ENCODE data around the gene SLC26A4.

SLC26A4 gene

DNA sequence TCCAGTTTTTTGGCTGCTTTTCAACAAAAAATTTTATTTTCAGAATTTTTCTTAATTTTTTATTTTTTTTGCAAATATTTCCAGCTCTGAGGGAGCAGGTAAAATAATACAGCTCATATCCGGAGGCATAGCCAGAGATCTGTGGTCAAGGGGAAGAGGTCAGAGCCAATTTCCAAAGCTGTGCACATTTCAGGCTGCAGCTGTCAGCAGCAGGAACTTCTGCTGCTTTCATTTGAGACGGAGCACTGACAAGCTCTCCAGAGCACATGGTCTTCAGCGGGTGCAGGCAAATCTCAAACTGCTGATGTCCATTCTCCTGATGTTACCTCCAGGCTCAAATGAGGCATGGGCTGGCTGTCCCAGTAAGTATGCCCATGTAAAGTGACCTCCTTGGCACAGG lies 31.1 kb downstream of the SLC26A4 start:
- H3K56ac ChIP-seq (ENCODE audit: low read length): no peak overlapping the region
- no peak overlapping the region for H3K4ac ChIP-seq (ENCODE audit: low read depth, low read length)
- H2BK5ac ChIP-seq (ENCODE audit: low read length): no peak overlapping the region
- H3K27me3 ChIP-seq (ENCODE audit: insufficient read depth, low read length, poor library complexity): no peaks in the 10 kb centered on the region
- H3K4me3 ChIP-seq (ENCODE audit: low read length): no peak overlapping the region
- no peak overlapping the region for H4K8ac ChIP-seq (ENCODE audit: low read depth, low read length)
- H3K79me1 ChIP-seq (ENCODE audit: low read length): no peaks in the 10 kb centered on the region
- no peak overlapping the region for H3K4me2 ChIP-seq (ENCODE audit: low read length)
- no peak overlapping the region for H2AK5ac ChIP-seq (ENCODE audit: low read length)
- H3K36me3 ChIP-seq (ENCODE audit: control insufficient read depth, insufficient read depth, low read length): no peaks in the 10 kb centered on the region
- no peak for DNase-seq
- H3K4me1 ChIP-seq (ENCODE audit: control insufficient read depth, low read depth, low read length): no peaks in the 10 kb centered on the region
- no peak overlapping the region for H3K9ac ChIP-seq (ENCODE audit: low read length)
- no CpG with 5 or more reads among the region's 3 CpGs for WGBS (ENCODE audit: extremely low coverage, insufficient coverage, low lambda C conversion rate)
- H3K79me2 ChIP-seq (ENCODE audit: control insufficient read depth, insufficient read depth, low read length): no peaks in the 10 kb centered on the region
- H4K5ac ChIP-seq (ENCODE audit: low read length): no peak overlapping the region
- H3K27ac ChIP-seq (ENCODE audit: low read depth, low read length): no peak overlapping the region
- no peak overlapping the region for H2BK120ac ChIP-seq (ENCODE audit: low read depth, low read length)
- no peak overlapping the region for H3K18ac ChIP-seq (ENCODE audit: low read length)
- no peak overlapping the region for H2BK15ac ChIP-seq (replicated peaks; ENCODE audit: low read depth)
- H3K23ac ChIP-seq (ENCODE audit: low read length): no peak overlapping the region

GRCh38 chr7:107692501-107692900 lies 31.9 kb downstream of the SLC26A4 start:
- H3K79me2 ChIP-seq (ENCODE audit: control insufficient read depth, insufficient read depth, low read length): no peaks in the 10 kb centered on the region
- no peaks in the 10 kb centered on the region for H3K36me3 ChIP-seq (ENCODE audit: control insufficient read depth, insufficient read depth, low read length)
- H3K4me2 ChIP-seq (ENCODE audit: low read length): no peak overlapping the region
- WGBS (ENCODE audit: extremely low coverage, insufficient coverage, low lambda C conversion rate): no CpG with 5 or more reads among the region's 1 CpG
- no peak overlapping the region for H2BK120ac ChIP-seq (ENCODE audit: low read depth, low read length)
- no peak overlapping the region for H4K8ac ChIP-seq (ENCODE audit: low read depth, low read length)
- H2AK5ac ChIP-seq (ENCODE audit: low read length): no peak overlapping the region
- no peak overlapping the region for H3K18ac ChIP-seq (ENCODE audit: low read length)
- H3K4ac ChIP-seq (ENCODE audit: low read depth, low read length): no peak overlapping the region
- H3K27ac ChIP-seq (ENCODE audit: low read depth, low read length): no peak overlapping the region
- H3K79me1 ChIP-seq (ENCODE audit: low read length): no peaks in the 10 kb centered on the region
- H3K4me3 ChIP-seq (ENCODE audit: low read length): no peak overlapping the region
- no peaks in the 10 kb centered on the region for H3K27me3 ChIP-seq (ENCODE audit: insufficient read depth, low read length, poor library complexity)
- H2BK15ac ChIP-seq (replicated peaks; ENCODE audit: low read depth): no peak overlapping the region
- H3K9ac ChIP-seq (ENCODE audit: low read length): no peak overlapping the region
- no peak overlapping the region for H3K23ac ChIP-seq (ENCODE audit: low read length)
- H3K56ac ChIP-seq (ENCODE audit: low read length): no peak overlapping the region
- H3K4me1 ChIP-seq (ENCODE audit: control insufficient read depth, low read depth, low read length): no peaks in the 10 kb centered on the region
- H4K5ac ChIP-seq (ENCODE audit: low read length): no peak overlapping the region
- H2BK5ac ChIP-seq (ENCODE audit: low read length): no peak overlapping the region
- DNase-seq: no peak

DNA sequence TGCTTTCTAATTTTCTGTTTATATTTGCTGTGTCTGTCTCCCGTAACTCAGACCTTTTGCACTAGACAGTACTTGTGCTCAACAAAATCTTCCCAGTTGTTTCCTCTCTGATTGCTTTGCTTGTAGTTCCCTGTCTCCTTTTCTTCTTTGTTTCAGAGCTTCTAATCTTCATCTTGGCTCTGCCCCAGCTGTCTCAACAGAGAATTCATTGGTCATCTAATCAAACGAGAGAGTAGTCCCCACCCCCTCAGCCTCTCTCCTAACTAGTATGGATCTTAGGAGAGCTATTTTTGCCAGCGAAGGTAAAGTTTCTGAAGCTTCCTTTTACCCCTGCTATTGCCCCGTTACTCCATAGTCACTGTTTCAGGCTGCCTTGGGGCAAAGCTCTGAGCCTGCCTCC lies 32.8 kb downstream of the SLC26A4 start:
- Histone ChIP-seq H4K8ac (ENCODE audit: low read depth, low read length) (no peak overlapping the region), H2AK5ac (ENCODE audit: low read length) (no peak overlapping the region), H3K4ac (ENCODE audit: low read depth, low read length) (no peak overlapping the region), H2BK120ac (ENCODE audit: low read depth, low read length) (no peak overlapping the region), H3K79me2 (ENCODE audit: control insufficient read depth, insufficient read depth, low read length) (no peaks in the 10 kb centered on the region), H3K4me2 (ENCODE audit: low read length) (no peak overlapping the region), H2BK15ac (replicated peaks; ENCODE audit: low read depth) (no peak overlapping the region), H3K27me3 (ENCODE audit: insufficient read depth, low read length, poor library complexity) (no peaks in the 10 kb centered on the region), H3K27ac (ENCODE audit: low read depth, low read length) (no peak overlapping the region), H4K5ac (ENCODE audit: low read length) (no peak overlapping the region), H2BK5ac (ENCODE audit: low read length) (no peak overlapping the region), H3K18ac (ENCODE audit: low read length) (no peak overlapping the region), H3K56ac (ENCODE audit: low read length) (no peak overlapping the region), H3K4me1 (ENCODE audit: control insufficient read depth, low read depth, low read length) (no peaks in the 10 kb centered on the region), H3K79me1 (ENCODE audit: low read length) (no peaks in the 10 kb centered on the region), H3K23ac (ENCODE audit: low read length) (no peak overlapping the region), H3K36me3 (ENCODE audit: control insufficient read depth, insufficient read depth, low read length) (no peaks in the 10 kb centered on the region), H3K9ac (ENCODE audit: low read length) (no peak overlapping the region), H3K4me3 (ENCODE audit: low read length) (no peak overlapping the region)
- WGBS (ENCODE audit: extremely low coverage, insufficient coverage, low lambda C conversion rate): no CpG with 5 or more reads among the region's 4 CpGs
- DNase-seq: no peak

GRCh38 chr7:107694386-107694785 lies 33.8 kb downstream of the SLC26A4 start:
- no peak overlapping the region for H3K4ac ChIP-seq (ENCODE audit: low read depth, low read length)
- H2BK5ac ChIP-seq (ENCODE audit: low read length): no peak overlapping the region
- H2BK120ac ChIP-seq (ENCODE audit: low read depth, low read length): no peak overlapping the region
- no peaks in the 10 kb centered on the region for H3K4me1 ChIP-seq (ENCODE audit: control insufficient read depth, low read depth, low read length)
- no peak overlapping the region for H3K18ac ChIP-seq (ENCODE audit: low read length)
- H3K23ac ChIP-seq (ENCODE audit: low read length): no peak overlapping the region
- no peak overlapping the region for H3K9ac ChIP-seq (ENCODE audit: low read length)
- H3K27ac ChIP-seq (ENCODE audit: low read depth, low read length): no peak overlapping the region
- DNase-seq: no peak
- no peak overlapping the region for H4K8ac ChIP-seq (ENCODE audit: low read depth, low read length)
- H2BK15ac ChIP-seq (replicated peaks; ENCODE audit: low read depth): no peak overlapping the region
- no peak overlapping the region for H2AK5ac ChIP-seq (ENCODE audit: low read length)
- H3K79me1 ChIP-seq (ENCODE audit: low read length): no peaks in the 10 kb centered on the region
- no peak overlapping the region for H3K4me3 ChIP-seq (ENCODE audit: low read length)
- no peak overlapping the region for H3K56ac ChIP-seq (ENCODE audit: low read length)
- no peaks in the 10 kb centered on the region for H3K36me3 ChIP-seq (ENCODE audit: control insufficient read depth, insufficient read depth, low read length)
- H3K79me2 ChIP-seq (ENCODE audit: control insufficient read depth, insufficient read depth, low read length): no peaks in the 10 kb centered on the region
- WGBS (ENCODE audit: extremely low coverage, insufficient coverage, low lambda C conversion rate): no CpG with 5 or more reads among the region's 5 CpGs
- no peaks in the 10 kb centered on the region for H3K27me3 ChIP-seq (ENCODE audit: insufficient read depth, low read length, poor library complexity)
- H3K4me2 ChIP-seq (ENCODE audit: low read length): no peak overlapping the region
- H4K5ac ChIP-seq (ENCODE audit: low read length): no peak overlapping the region

DNA sequence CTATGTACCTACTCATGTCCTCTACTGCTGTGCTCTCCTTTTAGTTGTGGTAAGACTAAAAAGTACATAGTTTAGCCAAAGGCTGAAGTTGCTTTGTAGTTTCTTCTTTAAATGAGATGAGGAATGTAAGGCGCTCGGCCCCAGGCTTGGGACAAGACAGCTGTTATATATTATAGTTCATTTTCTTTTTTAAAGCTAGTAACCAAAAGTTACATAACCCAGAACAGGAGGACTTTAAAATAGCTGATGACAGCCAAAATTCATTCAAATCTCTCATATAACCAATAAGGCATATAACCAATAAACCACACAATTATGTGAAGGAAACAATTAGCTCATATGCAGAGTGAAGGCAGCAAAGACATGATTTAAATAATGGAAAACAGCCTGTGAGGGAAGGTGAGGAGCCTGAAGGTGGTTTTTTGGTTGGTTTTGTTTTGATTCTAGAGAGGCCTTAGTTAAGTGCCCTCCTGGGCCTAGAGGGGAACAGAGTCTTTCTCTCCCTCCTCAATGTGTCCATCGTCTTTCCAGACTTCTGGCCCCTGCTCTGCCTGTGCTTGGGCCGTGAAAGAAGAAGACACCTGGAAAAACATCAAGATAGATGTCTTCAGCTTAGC lies 35.8 kb downstream of the SLC26A4 start:
- H2BK120ac ChIP-seq (ENCODE audit: low read depth, low read length): no peak overlapping the region
- WGBS (ENCODE audit: extremely low coverage, insufficient coverage, low lambda C conversion rate): no CpG with 5 or more reads among the region's 4 CpGs
- H3K27ac ChIP-seq (ENCODE audit: low read depth, low read length): no peak overlapping the region
- no peak overlapping the region for H3K4ac ChIP-seq (ENCODE audit: low read depth, low read length)
- no peak overlapping the region for H3K4me3 ChIP-seq (ENCODE audit: low read length)
- no peak for DNase-seq
- H3K18ac ChIP-seq (ENCODE audit: low read length): no peak overlapping the region
- H4K8ac ChIP-seq (ENCODE audit: low read depth, low read length): no peak overlapping the region
- no peaks in the 10 kb centered on the region for H3K79me1 ChIP-seq (ENCODE audit: low read length)
- H3K56ac ChIP-seq (ENCODE audit: low read length): no peak overlapping the region
- no peak overlapping the region for H3K23ac ChIP-seq (ENCODE audit: low read length)
- no peak overlapping the region for H2AK5ac ChIP-seq (ENCODE audit: low read length)
- no peaks in the 10 kb centered on the region for H3K36me3 ChIP-seq (ENCODE audit: control insufficient read depth, insufficient read depth, low read length)
- H3K79me2 ChIP-seq (ENCODE audit: control insufficient read depth, insufficient read depth, low read length): no peaks in the 10 kb centered on the region
- no peak overlapping the region for H2BK15ac ChIP-seq (replicated peaks; ENCODE audit: low read depth)
- H2BK5ac ChIP-seq (ENCODE audit: low read length): no peak overlapping the region
- no peak overlapping the region for H3K4me2 ChIP-seq (ENCODE audit: low read length)
- H3K4me1 ChIP-seq (ENCODE audit: control insufficient read depth, low read depth, low read length): no peaks in the 10 kb centered on the region
- H3K9ac ChIP-seq (ENCODE audit: low read length): no peak overlapping the region
- no peak overlapping the region for H4K5ac ChIP-seq (ENCODE audit: low read length)
- no peaks in the 10 kb centered on the region for H3K27me3 ChIP-seq (ENCODE audit: insufficient read depth, low read length, poor library complexity)

DNA sequence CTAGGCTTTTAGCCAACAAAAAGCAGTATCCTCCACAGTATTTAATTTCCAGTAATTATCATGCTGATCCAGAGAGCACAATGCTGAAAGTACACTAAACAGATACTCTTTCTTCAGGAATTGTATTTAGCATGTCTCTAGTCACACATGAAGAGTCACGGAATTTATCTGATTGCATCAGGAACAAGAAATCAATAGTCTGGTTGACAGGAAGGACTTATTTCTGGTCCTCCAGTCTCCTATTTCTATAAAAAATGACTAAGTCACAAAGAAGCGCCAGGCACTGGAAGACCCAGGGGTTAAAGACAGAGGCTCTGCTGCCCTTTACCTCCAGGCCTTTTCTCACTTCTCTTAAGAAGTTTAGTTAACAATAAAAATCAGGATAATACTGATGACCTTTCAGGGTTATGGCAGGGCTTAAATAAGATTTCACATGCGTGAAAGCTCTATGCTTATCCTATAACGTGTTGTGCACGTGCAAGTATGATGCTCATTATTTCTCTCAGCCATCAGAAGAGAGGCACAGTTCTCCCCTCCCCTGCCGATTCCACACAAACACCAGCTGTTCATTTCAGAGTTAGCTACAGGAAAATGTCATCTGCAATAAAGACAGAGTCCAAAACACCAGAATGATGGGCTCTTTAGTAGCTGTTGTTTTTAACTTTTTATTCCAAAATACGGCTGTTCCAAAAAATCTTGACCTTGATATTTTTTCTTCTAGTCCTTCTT lies 36.9 kb downstream of the SLC26A4 start:
- no peak overlapping the region for H4K5ac ChIP-seq (ENCODE audit: low read length)
- H3K36me3 ChIP-seq (ENCODE audit: control insufficient read depth, insufficient read depth, low read length): no peaks in the 10 kb centered on the region
- H3K4ac ChIP-seq (ENCODE audit: low read depth, low read length): no peak overlapping the region
- H2BK5ac ChIP-seq (ENCODE audit: low read length): no peak overlapping the region
- H3K9ac ChIP-seq (ENCODE audit: low read length): no peak overlapping the region
- no peak overlapping the region for H3K18ac ChIP-seq (ENCODE audit: low read length)
- H3K4me3 ChIP-seq (ENCODE audit: low read length): no peak overlapping the region
- DNase-seq: no peak
- no CpG with 5 or more reads among the region's 7 CpGs for WGBS (ENCODE audit: extremely low coverage, insufficient coverage, low lambda C conversion rate)
- no peaks in the 10 kb centered on the region for H3K79me2 ChIP-seq (ENCODE audit: control insufficient read depth, insufficient read depth, low read length)
- H3K79me1 ChIP-seq (ENCODE audit: low read length): no peaks in the 10 kb centered on the region
- H3K27ac ChIP-seq (ENCODE audit: low read depth, low read length): no peak overlapping the region
- no peak overlapping the region for H2BK15ac ChIP-seq (replicated peaks; ENCODE audit: low read depth)
- H2AK5ac ChIP-seq (ENCODE audit: low read length): no peak overlapping the region
- H3K23ac ChIP-seq (ENCODE audit: low read length): no peak overlapping the region
- H3K56ac ChIP-seq (ENCODE audit: low read length): no peak overlapping the region
- H3K4me2 ChIP-seq (ENCODE audit: low read length): no peak overlapping the region
- no peak overlapping the region for H4K8ac ChIP-seq (ENCODE audit: low read depth, low read length)
- no peaks in the 10 kb centered on the region for H3K4me1 ChIP-seq (ENCODE audit: control insufficient read depth, low read depth, low read length)
- no peaks in the 10 kb centered on the region for H3K27me3 ChIP-seq (ENCODE audit: insufficient read depth, low read length, poor library complexity)
- H2BK120ac ChIP-seq (ENCODE audit: low read depth, low read length): no peak overlapping the region

All from mesendoderm (in vitro differentiated cells).